Cardiac fibroblast (primary cell): Measurements from ENCODE around the gene PTPRD.

ENCODE experiments used
- DNase-seq, 2 donors: peaks; one replicate each; pipeline versions ENCODE4 v3.0.0 to v3.0.0-alpha.2; 2010; ENCODE audit warnings: low read depth in 2 of 2
- H3K4me3 ChIP-seq, 2 donors: replicated peaks in 1 of 2; 1 replicate in 1 of 2; 2 replicates in 1 of 2; pipeline ENCODE4 v1.5.1; 2011; ENCODE audit warnings: low read depth in 2 of 2, low read length in 2 of 2, mild to moderate bottlenecking in 2 of 2, moderate library complexity in 1 of 2
- CTCF ChIP-seq: IDR thresholded peaks from one replicate; pipeline ENCODE4 v1.5.1; 2011; ENCODE audit warnings: low read depth, mild to moderate bottlenecking, low read length, inconsistent platforms

Gene PTPRD

GRCh38 chr9:8491563-8491962 lies 2121.2 kb downstream of the PTPRD start:
- no peak for TF ChIP-seq CTCF
- no peak overlapping the region for H3K4me3 ChIP-seq
- DNase-seq: no peak

- no peak for DNase-seq
- H3K4me3 ChIP-seq: no peak overlapping the region
- TF ChIP-seq CTCF: no peak
Measured at GRCh38 chr9:8489835-8490234, 2123.0 kb downstream of the PTPRD start.

GRCh38 chr9:8486095-8486494 lies 2126.7 kb downstream of the PTPRD start:
- TF ChIP-seq CTCF: peak; percentile 19
- peak; percentile 10 to 39 for DNase-seq

GRCh38 chr9:8484597-8485191 lies 2128.1 kb downstream of the PTPRD start:
- DNase-seq: no peak
- no peak overlapping the region for H3K4me3 ChIP-seq
- TF ChIP-seq CTCF: no peak

More at GRCh38 chr9:8486095-8486494, 2126.7 kb downstream of the PTPRD start:
- no peak overlapping the region for H3K4me3 ChIP-seq

- no peak overlapping the region for H3K4me3 ChIP-seq
- TF ChIP-seq CTCF: no peak
- no peak for DNase-seq
Measured at GRCh38 chr9:8477450-8477849, 2135.4 kb downstream of the PTPRD start.

GRCh38 chr9:8474937-8475336 lies 2137.9 kb downstream of the PTPRD start:
- DNase-seq: no peak
- no peak for TF ChIP-seq CTCF
- no peak overlapping the region for H3K4me3 ChIP-seq
